Diencephalon (tissue), 1 donor: ENCODE data around the gene SHBG. TPM values are rescaled to one million over a fixed set of nuclear protein-coding genes. Genes with fewer than 3 reads are reported as not detected.

Source experiments
- small RNA-seq: library from RNA; depleted of rRNA; stranded (forward); fragments of <200 nt; gene quantifications from one replicate; pipeline ENCODE3, GENCODE V24; 2014
- total RNA-seq: library from RNA; depleted of rRNA; stranded (reverse); fragments of >200 nt; gene quantifications from one replicate; pipeline ENCODE4 v1.2.3, GENCODE V29; 2014

The SHBG gene
- total RNA-seq: not detected

GRCh38 chr17:7629939-7630571, at the start of gene SHBG:
SHBG (plus strand) TSS chr17:7630135; CDS start chr17:7630173, 38 bp downstream.

GRCh38 chr17:7583253-7584109, 46.5 kb upstream of the SHBG start, which contains the start of gene MPDU1:
MPDU1 (plus strand) TSS chr17:7583852; CDS start chr17:7583863, 11 bp downstream.

GRCh38 chr17:7589891-7590691, 39.8 kb upstream of the SHBG start, which contains the start of gene SOX15:
SOX15 (minus strand) TSS chr17:7590094; CDS start chr17:7589676, 418 bp downstream.

GRCh38 chr17:7614425-7615264, 15.3 kb upstream of the SHBG start, which contains the start of gene FXR2:
FXR2 (minus strand) TSS chr17:7614897; CDS start chr17:7614532, 365 bp downstream.

GRCh38 chr17:7627250-7628121, 2.4 kb upstream of the SHBG start, which contains the start of gene SAT2:
SAT2 (minus strand) TSS chr17:7627821; CDS start chr17:7627635, 186 bp downstream.

GRCh38 chr17:7650509-7651096, 20.7 kb downstream of the SHBG start, which contains the start of gene ATP1B2:
ATP1B2 (plus strand) TSS chr17:7650926; CDS start chr17:7651519, 593 bp downstream.

Small RNA genes within 50 kb of the gene (small RNA-seq; reads per million reads assigned to genes)
- not detected for gene CD68

Other genes starting within 250 kb of the SHBG start
- gene TNK1, start 249.0 kb upstream of the SHBG start, total RNA-seq: 1.4 TPM
- 9.2 TPM for gene PLSCR3, start 235.6 kb upstream of the SHBG start, total RNA-seq
- gene TMEM256, start 226.0 kb upstream of the SHBG start, total RNA-seq: 63.7 TPM
- 19.1 TPM for gene NLGN2, start 222.3 kb upstream of the SHBG start, total RNA-seq
- gene SPEM1, start 209.8 kb upstream of the SHBG start, total RNA-seq: not detected
- not detected for gene SPEM2, start 204.5 kb upstream of the SHBG start, total RNA-seq
- gene SPEM3, start 201.3 kb upstream of the SHBG start, total RNA-seq: not detected
- gene TMEM102, start 194.7 kb upstream of the SHBG start, total RNA-seq: 1.4 TPM
- 9.0 TPM for gene FGF11, start 190.6 kb upstream of the SHBG start, total RNA-seq
- 19.1 TPM for gene CHRNB1, start 185.1 kb upstream of the SHBG start, total RNA-seq
- 25.6 TPM for gene ZBTB4, start 150.5 kb upstream of the SHBG start, total RNA-seq
- not detected for gene SLC35G6, start 148.7 kb upstream of the SHBG start, total RNA-seq
- 65.7 TPM for gene POLR2A, start 145.8 kb upstream of the SHBG start, total RNA-seq
- 4.8 TPM for gene TNFSF12, start 81.1 kb upstream of the SHBG start, total RNA-seq
- 1.6 TPM for gene TNFSF13, start 71.4 kb upstream of the SHBG start, total RNA-seq
- gene SENP3, start 68.2 kb upstream of the SHBG start, total RNA-seq: 76.6 TPM
- gene CD68, start 50.5 kb upstream of the SHBG start, total RNA-seq: 5.5 TPM
- 44.1 TPM for gene MPDU1, start 46.3 kb upstream of the SHBG start, total RNA-seq
- gene SOX15, start 40.0 kb upstream of the SHBG start, total RNA-seq: 1.4 TPM
- gene FXR2, start 15.2 kb upstream of the SHBG start, total RNA-seq: 46.1 TPM
- 30.7 TPM for gene SAT2, start 2.3 kb upstream of the SHBG start, total RNA-seq
- 27.5 TPM for gene ATP1B2, start 20.8 kb downstream of the SHBG start, total RNA-seq
- gene TP53, start 57.4 kb downstream of the SHBG start, total RNA-seq: 10.6 TPM
- 7.8 TPM for gene WRAP53, start 58.3 kb downstream of the SHBG start, total RNA-seq
- gene EFNB3, start 75.1 kb downstream of the SHBG start, total RNA-seq: 42.4 TPM
- 2.5 TPM for gene DNAH2, start 87.6 kb downstream of the SHBG start, total RNA-seq
- 13.1 TPM for gene KDM6B, start 204.1 kb downstream of the SHBG start, total RNA-seq
- gene TMEM88, start 224.9 kb downstream of the SHBG start, total RNA-seq: 2.3 TPM
- gene NAA38, start 227.4 kb downstream of the SHBG start, total RNA-seq: 42.2 TPM
- gene CYB5D1, start 227.9 kb downstream of the SHBG start, total RNA-seq: 22.6 TPM